GM12878 (cell line): ENCODE measurements around the gene PPFIA4. TPM values are rescaled to one million over a fixed set of nuclear protein-coding genes. Genes with fewer than 3 reads are reported as not detected.
A peak's percentile ranks its signal among the peaks of the same experiment; 100 is the strongest.

Experiments used
- ATAC-seq: fragments of 200-7000 bp; cut with Tn5 transposase; 3 replicates; pipeline ENCODE4 v1.9.1; 2020; ENCODE audit warnings: mild to moderate bottlenecking, moderate library complexity
- BruUV-seq: library from RNA; stranded (reverse); fragments of 400-500 nt; replicated peaks from 2 replicates; lab custom pipeline; 2021; lab: Mats Ljungman, UMichigan
- CTCF ChIA-PET: fragments of 300-600 bp; sonication (Branson Sonifier 250); formaldehyde crosslinking; extraction: SDS; loops from one replicate; lab custom pipeline; 2021; ENCODE audit warnings: inconsistent platforms; lab: Yijun Ruan, JAX
- POLR2A ChIA-PET: fragments of 350-600 bp; formaldehyde crosslinking; extraction: SDS; loops from one replicate; lab custom pipeline; 2021; ENCODE audit warnings: inconsistent platforms; lab: Charles Lee
- RAD21 ChIA-PET: fragments of 300-600 bp; sonication (Branson Sonifier 250); formaldehyde crosslinking; loops from one replicate; lab custom pipeline; 2023; ENCODE audit warnings: antibody characterized with exemption; ENCODE audit not compliant: unreplicated experiment; lab: Charles Lee
- SMC1A ChIA-PET: fragments of 300-600 bp; sonication (Branson Sonifier 250); formaldehyde crosslinking; loops from one replicate; lab custom pipeline; 2023; ENCODE audit not compliant: unreplicated experiment, uncharacterized antibody; lab: Charles Lee
- DNase-seq: peaks from one replicate; pipeline ENCODE4 v3.0.0-alpha.2; 2011; ENCODE audit warnings: low read depth, low spot score
- FAIRE-seq: peaks from 3 replicates; lab custom pipeline; 2011; peaks lifted over from hg19 to GRCh38; lab: Jason Lieb, UNC
- H2AFZ ChIP-seq: 2 replicates; pipeline ENCODE4 v1.6.0; 2011; ENCODE audit warnings: low read depth, low read length, control low read depth; ENCODE audit not compliant: control insufficient read depth
- H3K27ac ChIP-seq: 2 replicates; pipeline ENCODE4 v1.5.1; 2011; ENCODE audit warnings: control low read depth; ENCODE audit not compliant: control insufficient read depth, insufficient read depth
- H3K27me3 ChIP-seq, 2 experiments: replicated peaks in 1 of 2; 2 replicates each; pipeline versions ENCODE4 v1.6.0 to v1.6.1; 2011; ENCODE audit warnings: low read length in 1 of 2; ENCODE audit not compliant: control insufficient read depth in 2 of 2, insufficient read depth in 2 of 2
- H3K36me3 ChIP-seq, 2 experiments: 2 replicates each; pipeline ENCODE4 v1.5.1; 2011; ENCODE audit warnings: low read length in 1 of 2; ENCODE audit not compliant: control insufficient read depth in 2 of 2, insufficient read depth in 2 of 2
- H3K4me1 ChIP-seq: 2 replicates; pipeline ENCODE4 v1.6.1; 2011; ENCODE audit warnings: mild to moderate bottlenecking, low read length, moderate library complexity, mixed read lengths; ENCODE audit not compliant: control insufficient read depth, insufficient read depth
- H3K4me2 ChIP-seq: 2 replicates; pipeline ENCODE4 v1.6.0; 2011; ENCODE audit warnings: control low read depth; ENCODE audit not compliant: control insufficient read depth, insufficient read depth
- H3K4me3 ChIP-seq: fragments of 200-600 bp; sonication (generic); 2 replicates; pipeline ENCODE4 v1.5.1; 2016
- H3K79me2 ChIP-seq: 2 replicates; pipeline ENCODE4 v1.6.0; 2011; ENCODE audit warnings: low read length; ENCODE audit not compliant: control insufficient read depth, insufficient read depth
- H3K9ac ChIP-seq: 2 replicates; pipeline ENCODE4 v1.8.0; 2011; ENCODE audit warnings: low read length, control low read depth, mixed read lengths; ENCODE audit not compliant: control insufficient read depth, insufficient read depth
- H3K9me3 ChIP-seq: replicated peaks from 3 replicates; pipeline ENCODE4 v1.5.1; 2011; ENCODE audit warnings: mild to moderate bottlenecking, low read length; ENCODE audit not compliant: control insufficient read depth, insufficient read depth
- H4K20me1 ChIP-seq: 2 replicates; pipeline ENCODE4 v1.6.0; 2011; ENCODE audit not compliant: control insufficient read depth, insufficient read depth
- ATF7 ChIP-seq: fragments of 450-650 bp; IDR thresholded peaks from 2 replicates; pipeline ENCODE4 v1.6.1; 2016; ENCODE audit warnings: low read depth, mild to moderate bottlenecking
- BRCA1 ChIP-seq: IDR thresholded peaks from 2 replicates; pipeline ENCODE4 v1.6.1; 2011; ENCODE audit warnings: low read depth, low read length, improper control_type of control experiment
- EGR1 ChIP-seq, 2 experiments: IDR thresholded peaks; 1 replicate in 1 of 2; 2 replicates in 1 of 2; pipeline ENCODE4 v1.6.1; 2011 to 2012; ENCODE audit warnings: low read depth in 2 of 2, low read length in 2 of 2, borderline replicate concordance in 1 of 2, mild to moderate bottlenecking in 1 of 2, moderate library complexity in 1 of 2
- FOS ChIP-seq: IDR thresholded peaks from 3 replicates; pipeline ENCODE4 v1.6.1; 2011; ENCODE audit warnings: borderline replicate concordance; ENCODE audit not compliant: insufficient read length; ENCODE audit errors: extremely low read depth
- GABPA ChIP-seq: IDR thresholded peaks from 2 replicates; pipeline ENCODE4 v1.6.1; 2014; ENCODE audit warnings: antibody characterized with exemption, low read depth, mild to moderate bottlenecking, inconsistent platforms
- NR2F1 ChIP-seq: fragments of 450-650 bp; conservative IDR thresholded peaks from 2 replicates; pipeline ENCODE4 v1.6.1; 2017; ENCODE audit warnings: mild to moderate bottlenecking
- RAD21 ChIP-seq: IDR thresholded peaks from 2 replicates; pipeline ENCODE4 v1.6.1; 2011; ENCODE audit warnings: mild to moderate bottlenecking, low read depth, low read length, moderate library complexity; ENCODE audit not compliant: insufficient read depth
- RB1 ChIP-seq: fragments of 450-650 bp; formaldehyde crosslinking; IDR thresholded peaks from 2 replicates; pipeline ENCODE4 v1.6.1; 2017; ENCODE audit warnings: mild to moderate bottlenecking, borderline replicate concordance
- SMC3 ChIP-seq: IDR thresholded peaks from 2 replicates; pipeline ENCODE4 v1.6.1; 2011; ENCODE audit warnings: low read length, improper control_type of control experiment, borderline replicate concordance
- ZSCAN29 ChIP-seq: fragments of 450-650 bp; IDR thresholded peaks from 2 replicates; pipeline ENCODE4 v1.6.1; 2017; ENCODE audit warnings: mild to moderate bottlenecking, moderate library complexity
- WGBS: methylation state at CpG from one replicate; pipeline ENCODE4 v1.1.6; 2016; ENCODE audit warnings: low lambda C conversion rate; ENCODE audit not compliant: insufficient replicate concordance, insufficient coverage; ENCODE audit errors: missing lambda C conversion rate; 5-methylcytosine and 5-hydroxymethylcytosine counted together
- in situ Hi-C: fragments of 300-500 bp; cut with MboI; formaldehyde crosslinking; loops from 9 replicates; pipeline ENCODE4 v1.14.3; 2018; ENCODE audit warnings: mixed read lengths
- intact Hi-C: fragments of 100-400 bp; cut with micrococcal nuclease; formaldehyde crosslinking; loops from one replicate; pipeline ENCODE4 v1.14.2; 2022; ENCODE audit not compliant: unreplicated experiment
- polyA plus RNA-seq, 11 experiments: library from polyadenylated mRNA; depleted of rRNA in 4 of 11; unstranded in 6 of 11; stranded (reverse) in 5 of 11; fragments of >200 nt; fragmentation: Nextera tagmentation in 4 of 11; fragmentation: Illumina TruSeq in 1 of 11; extraction: Ambion mirVana in 4 of 11; extraction: Trizol in 1 of 11; gene quantifications; 1 replicate in 1 of 11; 2 replicates in 10 of 11; pipeline versions ENCODE4 v1.2.1 to v1.2.3, GENCODE V29; 2011 to 2016; ENCODE audit warnings: inconsistent platforms in 2 of 11, missing spikeins in 2 of 11, low read depth in 1 of 11
- total RNA-seq, 4 experiments: library from RNA; depleted of rRNA in 3 of 4; stranded (reverse); fragments of >200 nt in 3 of 4; fragmentation: Illumina TruSeq in 1 of 4; extraction: Trizol in 1 of 4; gene quantifications; 2 replicates each; pipeline versions ENCODE4 v1.2.1 to v1.2.3, GENCODE V29; 2013 to 2021
- TF ChIP-seq, protein P1 (sequence below), 3 experiments: IDR thresholded peaks in 2 of 3; conservative IDR thresholded peaks in 1 of 3; 2 replicates each; pipeline ENCODE4 v1.5.1; 2011; ENCODE audit warnings: low read depth in 3 of 3, low read length in 3 of 3, mild to moderate bottlenecking in 3 of 3, control low read depth in 2 of 3, moderate library complexity in 2 of 3, inconsistent platforms in 1 of 3, mixed read lengths in 1 of 3; ENCODE audit not compliant: control insufficient read depth in 2 of 3, insufficient read depth in 1 of 3; ENCODE audit errors: extremely low read depth in 1 of 3

The PPFIA4 gene
- total and polyA plus RNA-seq, 10 of the 15 experiments (the other 5 are each of a cell fraction or from before 2014, with no cell fraction given), result 0.02 to 19.7 (median 0.34) TPM; not detected in 1

DNA sequence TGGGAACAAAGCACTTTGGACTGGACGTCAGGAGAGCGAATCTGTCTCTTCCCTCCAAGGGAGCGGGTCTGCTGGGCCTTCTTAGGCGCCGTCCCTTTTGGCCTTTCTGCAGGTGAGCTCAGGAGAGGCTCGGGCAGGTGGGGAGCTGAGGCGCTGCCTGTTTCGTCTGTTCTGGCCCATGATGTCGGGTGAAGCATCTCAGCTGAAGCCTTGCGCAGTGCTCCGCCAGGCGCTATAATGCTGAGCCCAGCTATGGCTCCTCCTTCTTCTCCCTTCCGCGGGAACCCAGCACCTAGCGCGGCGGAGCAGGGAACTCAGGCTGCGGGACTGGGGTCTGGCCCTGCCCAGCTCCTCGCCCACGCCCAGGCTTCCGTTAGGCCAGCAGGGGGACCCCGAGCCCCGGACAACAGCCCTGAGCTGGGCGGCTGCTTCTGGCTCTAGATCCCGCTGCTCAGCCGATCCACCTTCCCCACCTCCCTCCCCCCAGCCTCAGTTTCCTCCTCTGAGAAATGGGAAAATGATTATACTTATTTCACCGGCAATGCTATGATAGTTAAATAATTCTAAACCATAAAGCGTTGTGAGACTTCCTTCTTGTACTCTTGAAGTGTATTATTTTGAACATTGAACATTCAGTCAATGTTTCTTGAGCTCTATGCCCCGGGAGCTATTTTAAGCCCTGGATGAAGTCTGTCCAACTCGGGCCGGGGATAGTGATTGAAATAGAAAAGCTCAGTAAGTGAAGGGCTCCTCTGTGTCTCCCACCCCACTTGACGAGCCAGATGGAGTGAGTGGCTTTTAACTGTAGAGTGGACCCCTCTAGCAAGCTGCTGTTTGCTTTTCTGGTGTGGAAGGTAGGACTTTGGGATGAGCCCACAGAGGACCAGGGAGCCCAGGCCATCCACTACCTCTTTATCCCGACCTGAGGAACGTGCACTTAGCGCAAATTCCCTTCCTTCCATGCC is 91.6 kb downstream of the PPFIA4 start:
- Histone ChIP-seq H2AFZ (no peak overlapping the region), H3K9ac (no peak overlapping the region), H4K20me1 (no peaks in the 10 kb centered on the region), H3K4me2 (no peak overlapping the region), H3K79me2 (no peaks in the 10 kb centered on the region), H3K27me3 (peaks cover 6 to 9% of the 10 kb centered on the region in 2 experiments; a peak in 3 of 4 replicates), H3K4me3 (no peak overlapping the region), H3K4me1 (no peaks in the 10 kb centered on the region), H3K27ac (no peak overlapping the region), H3K9me3 (no peaks in the 10 kb centered on the region), H3K36me3 (no peaks in the 10 kb centered on the region)
- SMC1A ChIA-PET, result interaction anchor here (0.8 to 3.1 kb wide), 12 partner anchors 15 to 154 kb away, joined by 3 to 36 read pairs (median 4); no protein-coding TSS in a partner anchor
- in situ Hi-C loops, result no loop called here
- ATAC-seq, result peak; percentile 96
- RAD21 ChIA-PET, result interaction anchor here (0.7 to 2.6 kb wide), 13 partner anchors 49 to 366 kb away, joined by 3 to 31 read pairs (median 6); no protein-coding TSS in a partner anchor
- POLR2A ChIA-PET, result no interaction called here
- no peak for DNase-seq
- CTCF ChIA-PET, result interaction anchor here (0.8 to 7.2 kb wide), 25 partner anchors 9 to 198 kb away, joined by 3 to 91 read pairs (median 4); no protein-coding TSS in a partner anchor
- 31% methylated on average over 30 of the region's 35 CpGs for WGBS
- no peak for FAIRE-seq
- intact Hi-C loops, result loop anchor here (2.0 to 5.0 kb wide), 2 partner anchors 54 to 99 kb away; no protein-coding TSS in a partner anchor
- no TSS peak for BruUV-seq
- TF ChIP-seq SMC3, result peak; percentile 55; the same call in 1 of the 2 replicates
- no peak for TF ChIP-seq BRCA1
- TF ChIP-seq, protein P1, sequence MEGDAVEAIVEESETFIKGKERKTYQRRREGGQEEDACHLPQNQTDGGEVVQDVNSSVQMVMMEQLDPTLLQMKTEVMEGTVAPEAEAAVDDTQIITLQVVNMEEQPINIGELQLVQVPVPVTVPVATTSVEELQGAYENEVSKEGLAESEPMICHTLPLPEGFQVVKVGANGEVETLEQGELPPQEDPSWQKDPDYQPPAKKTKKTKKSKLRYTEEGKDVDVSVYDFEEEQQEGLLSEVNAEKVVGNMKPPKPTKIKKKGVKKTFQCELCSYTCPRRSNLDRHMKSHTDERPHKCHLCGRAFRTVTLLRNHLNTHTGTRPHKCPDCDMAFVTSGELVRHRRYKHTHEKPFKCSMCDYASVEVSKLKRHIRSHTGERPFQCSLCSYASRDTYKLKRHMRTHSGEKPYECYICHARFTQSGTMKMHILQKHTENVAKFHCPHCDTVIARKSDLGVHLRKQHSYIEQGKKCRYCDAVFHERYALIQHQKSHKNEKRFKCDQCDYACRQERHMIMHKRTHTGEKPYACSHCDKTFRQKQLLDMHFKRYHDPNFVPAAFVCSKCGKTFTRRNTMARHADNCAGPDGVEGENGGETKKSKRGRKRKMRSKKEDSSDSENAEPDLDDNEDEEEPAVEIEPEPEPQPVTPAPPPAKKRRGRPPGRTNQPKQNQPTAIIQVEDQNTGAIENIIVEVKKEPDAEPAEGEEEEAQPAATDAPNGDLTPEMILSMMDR (IDR thresholded peaks at IDR 0.05 in 2 of 3, conservative IDR thresholded peaks at IDR 0.05 in 1 of 3; ENCODE audit: control insufficient read depth in 2 of 3, extremely low read depth in 1 of 3, insufficient read depth in 1 of 3, low read depth in 3 of 3, low read length in 3 of 3), result peak; percentile 28 to 72 (median 64)
- peak; percentile 47 for TF ChIP-seq RAD21
- TF ChIP-seq ZSCAN29, result no peak
- no peak for TF ChIP-seq ATF7
- peak in 1 of 2 experiments; percentile 82; a peak in 2 of 3 replicates for TF ChIP-seq EGR1 (IDR thresholded peaks at IDR 0.05; ENCODE audit: borderline replicate concordance in 1 of 2, low read depth in 2 of 2, low read length in 2 of 2)
- no peak for TF ChIP-seq NR2F1
- no peak for TF ChIP-seq GABPA
- no peak for TF ChIP-seq FOS
- TF ChIP-seq RB1, result no peak
